ENCODE measurements around the gene NBEA.

- no peak for TF ChIP-seq CTCF (IDR thresholded peaks at IDR 0.05)
- no peak for TF ChIP-seq POLR2AphosphoS5 (IDR thresholded peaks at IDR 0.05; ENCODE audit: low read depth, low read length)
- no peak for TF ChIP-seq REST (IDR thresholded peaks at IDR 0.05; ENCODE audit: insufficient read depth in 1 of 2, low read depth in 2 of 2, low read length in 1 of 2)
- TF ChIP-seq TCF7L2 (IDR thresholded peaks at IDR 0.05; ENCODE audit: low read depth, low read length): no peak
Observed at GRCh38 chr13:34939771-34940170, 2.3 kb upstream of the NBEA start.
